IMR-90 (cell line): Measurements from ENCODE around the gene KRTAP10-11. TPM values are rescaled to one million over a fixed set of nuclear protein-coding genes. Genes with fewer than 3 reads are reported as not detected.

ENCODE experiments used
- ATAC-seq: fragments of 200-7000 bp; cut with Tn5 transposase; 2 replicates; pipeline ENCODE4 v1.9.1; 2020; ENCODE audit warnings: low read depth, mild to moderate bottlenecking, moderate library complexity
- BruUV-seq: library from RNA; stranded (reverse); fragments of 400-500 nt; replicated peaks from 2 replicates; lab custom pipeline; 2021; lab: Mats Ljungman, UMichigan
- CTCF ChIA-PET: fragments of 300-600 bp; formaldehyde crosslinking; extraction: SDS; loops from one replicate; lab custom pipeline; 2021; ENCODE audit warnings: antibody characterized with exemption; lab: Yijun Ruan, JAX
- POLR2A ChIA-PET: fragments of 300-600 bp; sonication (Branson Sonifier 250); formaldehyde crosslinking; loops from one replicate; lab custom pipeline; 2022; ENCODE audit warnings: antibody characterized with exemption; ENCODE audit not compliant: unreplicated experiment; lab: Charles Lee
- DNase-seq: peaks from one replicate; pipeline ENCODE4 v3.0.0; 2013
- H2AFZ ChIP-seq: replicated peaks from 2 replicates; pipeline ENCODE3; 2013; ENCODE audit warnings: low read length, mild to moderate bottlenecking; ENCODE audit not compliant: poor library complexity
- H2AK5ac ChIP-seq: 2 replicates; pipeline ENCODE4 v1.6.1; 2013; ENCODE audit warnings: low read depth, low read length, inconsistent platforms
- H2AK9ac ChIP-seq: replicated peaks from 2 replicates; pipeline ENCODE3; 2013; ENCODE audit warnings: mild to moderate bottlenecking, low read depth, low read length, moderate library complexity; ENCODE audit not compliant: poor library complexity
- H2BK120ac ChIP-seq: 2 replicates; pipeline ENCODE4 v1.6.1; 2013; ENCODE audit warnings: low read depth, low read length, inconsistent platforms
- H2BK15ac ChIP-seq: 3 replicates; pipeline ENCODE4 v1.6.1; 2013; ENCODE audit warnings: low read depth, low read length, inconsistent platforms
- H2BK20ac ChIP-seq: 2 replicates; pipeline ENCODE4 v1.6.1; 2013; ENCODE audit warnings: low read depth, mild to moderate bottlenecking, inconsistent platforms, low read length, moderate library complexity
- H2BK5ac ChIP-seq: 2 replicates; pipeline ENCODE4 v1.6.1; 2013; ENCODE audit warnings: mild to moderate bottlenecking, low read depth, low read length, inconsistent platforms; ENCODE audit not compliant: poor library complexity, severe bottlenecking
- H3K14ac ChIP-seq: replicated peaks from 2 replicates; pipeline ENCODE4 v1.6.1; 2013; ENCODE audit warnings: low read depth, low read length, inconsistent platforms
- H3K18ac ChIP-seq: 2 replicates; pipeline ENCODE4 v1.6.1; 2013; ENCODE audit warnings: low read depth, low read length, control low read depth
- H3K23ac ChIP-seq: 2 replicates; pipeline ENCODE4 v1.6.1; 2013; ENCODE audit warnings: low read depth, low read length, inconsistent platforms
- H3K27ac ChIP-seq: 2 replicates; pipeline ENCODE4 v1.5.1; 2013; ENCODE audit warnings: mild to moderate bottlenecking, control low read depth, low read length; ENCODE audit not compliant: insufficient read depth
- H3K27me3 ChIP-seq: 2 replicates; pipeline ENCODE4 v1.6.1; 2013; ENCODE audit warnings: low read length; ENCODE audit not compliant: control insufficient read depth, insufficient read depth
- H3K36me3 ChIP-seq: 2 replicates; pipeline ENCODE4 v1.6.1; 2013; ENCODE audit warnings: low read length, mixed read lengths; ENCODE audit not compliant: control insufficient read depth, insufficient read depth
- H3K4ac ChIP-seq: 2 replicates; pipeline ENCODE4 v1.6.1; 2013; ENCODE audit warnings: low read depth, low read length, inconsistent platforms
- H3K4me1 ChIP-seq: 2 replicates; pipeline ENCODE4 v1.6.1; 2013; ENCODE audit warnings: low read length, mixed read lengths; ENCODE audit not compliant: control insufficient read depth, insufficient read depth
- H3K4me2 ChIP-seq: 2 replicates; pipeline ENCODE4 v1.6.1; 2013; ENCODE audit warnings: low read depth, mild to moderate bottlenecking, control low read depth, low read length, moderate library complexity
- H3K4me3 ChIP-seq: 2 replicates; pipeline ENCODE4 v1.5.1; 2013; ENCODE audit warnings: low read depth, mild to moderate bottlenecking, control low read depth, low read length, moderate library complexity; ENCODE audit not compliant: insufficient read depth
- H3K56ac ChIP-seq: 2 replicates; pipeline ENCODE4 v1.6.1; 2013; ENCODE audit warnings: low read length, inconsistent platforms; ENCODE audit not compliant: insufficient read depth; ENCODE audit errors: extremely low read depth
- H3K79me1 ChIP-seq, 2 experiments: 2 replicates each; pipeline ENCODE4 v1.6.1; 2013; ENCODE audit warnings: low read length in 2 of 2, inconsistent platforms in 1 of 2, low read depth in 1 of 2
- H3K9ac ChIP-seq: 2 replicates; pipeline ENCODE4 v1.6.1; 2013; ENCODE audit warnings: low read depth, low read length, control low read depth
- H3K9me1 ChIP-seq: 2 replicates; pipeline ENCODE4 v1.6.1; 2013; ENCODE audit warnings: low read length, inconsistent platforms; ENCODE audit not compliant: insufficient read depth
- H3K9me3 ChIP-seq: 2 replicates; pipeline ENCODE4 v1.6.1; 2013; ENCODE audit warnings: low read length; ENCODE audit not compliant: control insufficient read depth, insufficient read depth
- H4K20me1 ChIP-seq: 2 replicates; pipeline ENCODE4 v1.6.1; 2013; ENCODE audit warnings: low read length, inconsistent platforms; ENCODE audit not compliant: insufficient read depth
- H4K5ac ChIP-seq: 2 replicates; pipeline ENCODE4 v1.6.1; 2013; ENCODE audit warnings: mild to moderate bottlenecking, low read depth, low read length, control low read depth
- H4K8ac ChIP-seq, 2 experiments: 2 replicates each; pipeline ENCODE4 v1.6.1; 2013; ENCODE audit warnings: low read depth in 2 of 2, low read length in 2 of 2, control low read depth in 1 of 2, inconsistent platforms in 1 of 2
- H4K91ac ChIP-seq: 2 replicates; pipeline ENCODE4 v1.6.1; 2013; ENCODE audit warnings: low read depth, low read length, inconsistent platforms; ENCODE audit not compliant: insufficient read depth
- CHD1 ChIP-seq: IDR thresholded peaks from 2 replicates; pipeline ENCODE4 v1.6.1; 2012; ENCODE audit warnings: low read depth, low read length, improper control_type of control experiment
- NFE2L2 ChIP-seq: fragments of 150-350 bp; IDR thresholded peaks from 2 replicates; pipeline ENCODE4 v1.6.1; 2016; ENCODE audit warnings: low read depth, mild to moderate bottlenecking, low read length
- RCOR1 ChIP-seq: IDR thresholded peaks from 2 replicates; pipeline ENCODE4 v1.6.1; 2012; ENCODE audit warnings: mild to moderate bottlenecking, low read length, improper control_type of control experiment; ENCODE audit not compliant: insufficient replicate concordance
- WGBS, 2 experiments: methylation state at CpG; one replicate each; pipeline versions ENCODE4 v1.1.5 to v1.1.7; 2013; ENCODE audit warnings: missing lambda C conversion rate in 2 of 2; ENCODE audit not compliant: insufficient read length in 1 of 2; ENCODE audit errors: extremely low coverage in 2 of 2; 5-methylcytosine and 5-hydroxymethylcytosine counted together
- dilution Hi-C: fragments of 300-500 bp; cut with HindIII; formaldehyde crosslinking; loops from one replicate; pipeline ENCODE4 v1.14.3; 2018; ENCODE audit warnings: low sequenced_read_pairs; ENCODE audit not compliant: unreplicated experiment
- in situ Hi-C: fragments of 300-500 bp; cut with MboI; formaldehyde crosslinking; loops from 3 replicates; pipeline ENCODE4 v1.14.3; 2019; ENCODE audit warnings: low sequenced_read_pairs, inconsistent platforms, mixed read lengths
- intact Hi-C: fragments of 100-400 bp; cut with micrococcal nuclease; formaldehyde crosslinking; loops from 2 replicates; pipeline ENCODE4 v1.10.0; 2022
- polyA plus RNA-seq, 3 experiments: library from polyadenylated mRNA; depleted of rRNA; stranded (reverse); fragments of >200 nt; gene quantifications; 2 replicates each; pipeline ENCODE4 v1.2.3, GENCODE V29; 2012; ENCODE audit warnings: low replicate concordance in 1 of 3
- total RNA-seq: library from RNA; depleted of rRNA; stranded (reverse); fragments of >200 nt; gene quantifications from 2 replicates; pipeline ENCODE4 v1.2.3, GENCODE V29; 2012
- TF ChIP-seq, protein P1 (sequence below): fragments of 150-350 bp; IDR thresholded peaks from 2 replicates; pipeline ENCODE4 v1.6.1; 2017; ENCODE audit warnings: mild to moderate bottlenecking, antibody characterized with exemption, low read length, low read depth
- TF ChIP-seq, protein P2 (sequence below): conservative IDR thresholded peaks from 2 replicates; pipeline ENCODE4 v1.5.1; 2012; ENCODE audit warnings: mild to moderate bottlenecking, low read depth, low read length, improper control_type of control experiment

KRTAP10-11 gene
- total and polyA plus RNA-seq, 2 of the 4 experiments (the other 2 are of a cell fraction): not detected

DNA sequence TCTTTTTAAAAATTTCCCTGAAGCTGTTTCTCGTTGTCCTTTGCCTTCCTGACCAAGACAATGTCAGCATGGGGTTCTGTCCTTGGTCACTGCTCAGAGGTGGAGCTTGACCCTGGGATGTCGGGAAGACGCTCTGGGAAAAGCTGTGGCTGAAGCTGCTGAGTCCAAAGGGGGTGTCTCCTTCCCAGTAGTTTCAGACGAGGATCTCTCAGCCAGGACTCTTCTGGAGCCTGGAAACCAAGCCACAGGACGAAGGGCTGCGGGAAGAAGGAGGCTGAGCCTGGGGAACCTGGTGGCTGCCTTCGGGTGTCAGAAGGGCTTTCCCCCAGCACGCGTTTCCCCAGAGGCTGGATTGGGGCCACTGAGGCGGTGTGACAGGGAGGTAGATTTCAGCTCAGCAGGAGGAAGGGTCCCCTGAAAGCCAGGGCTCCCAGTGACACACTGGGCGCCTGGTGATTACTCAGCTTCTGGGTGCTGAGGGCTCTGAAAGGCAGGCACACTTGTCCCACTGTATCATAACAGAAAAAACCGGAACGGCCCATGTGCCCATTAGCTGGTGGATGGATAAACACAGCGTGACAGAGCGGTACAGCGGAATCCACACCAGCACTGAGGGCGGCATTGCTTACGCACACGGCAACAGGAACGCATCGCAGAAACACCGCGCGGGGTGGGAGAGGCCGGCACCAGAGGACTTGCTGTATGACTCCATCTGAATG lies 40.8 kb downstream of the KRTAP10-11 start:
- Histone ChIP-seq H2AK5ac (no peak overlapping the region), H2AFZ (no peak overlapping the region), H3K18ac (no peak overlapping the region), H2BK120ac (no peak overlapping the region), H3K56ac (no peak overlapping the region), H4K20me1 (no peaks in the 10 kb centered on the region), H3K23ac (no peak overlapping the region), H3K4me2 (no peak overlapping the region), H3K9ac (no peak overlapping the region), H2BK20ac (no peak overlapping the region), H2AK9ac (no peak overlapping the region), H2BK15ac (no peak overlapping the region), H3K79me1 (no peaks in the 10 kb centered on the region), H3K14ac (no peak overlapping the region), H3K9me1 (no peaks in the 10 kb centered on the region), H3K9me3 (no peaks in the 10 kb centered on the region), H4K5ac (no peak overlapping the region), H3K4me3 (no peak overlapping the region), H4K91ac (no peak overlapping the region), H2BK5ac (no peak overlapping the region), H3K4ac (no peak overlapping the region), H3K27ac (no peak overlapping the region), H4K8ac (no peak overlapping the region), H3K27me3 (peaks cover 32% of the 10 kb centered on the region), H3K4me1 (no peaks in the 10 kb centered on the region), H3K36me3 (no peaks in the 10 kb centered on the region)
- in situ Hi-C loops (no loop called here), dilution Hi-C loops (no loop called here), intact Hi-C loops (no loop called here)
- TF ChIP-seq CHD1 (no peak), NFE2L2 (no peak), RCOR1 (no peak)
- TF ChIP-seq, protein P1, sequence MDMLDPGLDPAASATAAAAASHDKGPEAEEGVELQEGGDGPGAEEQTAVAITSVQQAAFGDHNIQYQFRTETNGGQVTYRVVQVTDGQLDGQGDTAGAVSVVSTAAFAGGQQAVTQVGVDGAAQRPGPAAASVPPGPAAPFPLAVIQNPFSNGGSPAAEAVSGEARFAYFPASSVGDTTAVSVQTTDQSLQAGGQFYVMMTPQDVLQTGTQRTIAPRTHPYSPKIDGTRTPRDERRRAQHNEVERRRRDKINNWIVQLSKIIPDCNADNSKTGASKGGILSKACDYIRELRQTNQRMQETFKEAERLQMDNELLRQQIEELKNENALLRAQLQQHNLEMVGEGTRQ: no peak
- TF ChIP-seq, protein P2, sequence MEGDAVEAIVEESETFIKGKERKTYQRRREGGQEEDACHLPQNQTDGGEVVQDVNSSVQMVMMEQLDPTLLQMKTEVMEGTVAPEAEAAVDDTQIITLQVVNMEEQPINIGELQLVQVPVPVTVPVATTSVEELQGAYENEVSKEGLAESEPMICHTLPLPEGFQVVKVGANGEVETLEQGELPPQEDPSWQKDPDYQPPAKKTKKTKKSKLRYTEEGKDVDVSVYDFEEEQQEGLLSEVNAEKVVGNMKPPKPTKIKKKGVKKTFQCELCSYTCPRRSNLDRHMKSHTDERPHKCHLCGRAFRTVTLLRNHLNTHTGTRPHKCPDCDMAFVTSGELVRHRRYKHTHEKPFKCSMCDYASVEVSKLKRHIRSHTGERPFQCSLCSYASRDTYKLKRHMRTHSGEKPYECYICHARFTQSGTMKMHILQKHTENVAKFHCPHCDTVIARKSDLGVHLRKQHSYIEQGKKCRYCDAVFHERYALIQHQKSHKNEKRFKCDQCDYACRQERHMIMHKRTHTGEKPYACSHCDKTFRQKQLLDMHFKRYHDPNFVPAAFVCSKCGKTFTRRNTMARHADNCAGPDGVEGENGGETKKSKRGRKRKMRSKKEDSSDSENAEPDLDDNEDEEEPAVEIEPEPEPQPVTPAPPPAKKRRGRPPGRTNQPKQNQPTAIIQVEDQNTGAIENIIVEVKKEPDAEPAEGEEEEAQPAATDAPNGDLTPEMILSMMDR: no peak
- WGBS, 2 experiments: 45% methylated on average over 6 of the region's 25 CpGs; no CpG with 5 or more reads in 1 of the 2 experiments
- DNase-seq (no peak), ATAC-seq (no peak)
- POLR2A ChIA-PET: no interaction called here
- CTCF ChIA-PET: no interaction called here
- BruUV-seq: no TSS peak
